Loucy (cell line): Measurements from ENCODE around the gene SUSD6.

Experiments used
- H2AFZ ChIP-seq: fragments of 200-600 bp; sonication (generic); 2 replicates; pipeline ENCODE4 v1.6.0; 2016; ENCODE audit warnings: antibody characterized with exemption, mild to moderate bottlenecking, low read length, moderate library complexity
- H3F3A ChIP-seq: fragments of 200-600 bp; 2 replicates; pipeline ENCODE4 v1.6.0; 2016; ENCODE audit warnings: antibody characterized with exemption, low read depth, mild to moderate bottlenecking
- H3K27me3 ChIP-seq: fragments of 200-600 bp; sonication (generic); 2 replicates; pipeline ENCODE4 v1.6.1; 2014; ENCODE audit warnings: low read length, mild to moderate bottlenecking; ENCODE audit not compliant: insufficient read depth, poor library complexity, severe bottlenecking
- H3K36me3 ChIP-seq: fragments of 200-600 bp; sonication (generic); 2 replicates; pipeline ENCODE4 v1.6.1; 2016; ENCODE audit warnings: low read length; ENCODE audit not compliant: insufficient read depth
- H3K4me1 ChIP-seq: fragments of 200-600 bp; sonication (generic); 2 replicates; pipeline ENCODE4 v1.5.1; 2014; ENCODE audit warnings: low read length, mild to moderate bottlenecking; ENCODE audit not compliant: insufficient read depth, poor library complexity, severe bottlenecking
- H3K4me2 ChIP-seq: fragments of 200-600 bp; sonication (generic); 2 replicates; pipeline ENCODE4 v1.6.0; 2014; ENCODE audit warnings: antibody characterized with exemption, low read length, low read depth, mild to moderate bottlenecking; ENCODE audit not compliant: poor library complexity, severe bottlenecking
- H3K4me3 ChIP-seq: fragments of 200-600 bp; sonication (generic); 2 replicates; pipeline ENCODE4 v1.5.1; 2014; ENCODE audit warnings: low read length, mild to moderate bottlenecking, mixed read lengths; ENCODE audit not compliant: poor library complexity, severe bottlenecking
- H3K79me2 ChIP-seq: fragments of 200-600 bp; sonication (generic); 2 replicates; pipeline ENCODE4 v1.6.1; 2014; ENCODE audit warnings: low read length; ENCODE audit not compliant: insufficient read depth
- H3K9ac ChIP-seq: fragments of 200-600 bp; sonication (generic); 2 replicates; pipeline ENCODE4 v1.6.0; 2014; ENCODE audit warnings: mild to moderate bottlenecking, low read depth, low read length, moderate library complexity; ENCODE audit not compliant: poor library complexity, severe bottlenecking
- H3K9me2 ChIP-seq: fragments of 200-600 bp; sonication (generic); replicated peaks from 2 replicates; pipeline ENCODE4 v1.6.1; 2016; ENCODE audit warnings: low read depth, low read length, mixed read lengths
- H3K9me3 ChIP-seq: fragments of 200-600 bp; sonication (generic); 2 replicates; pipeline ENCODE4 v1.6.1; 2014; ENCODE audit warnings: mild to moderate bottlenecking, antibody characterized with exemption, low read length, low read depth; ENCODE audit not compliant: insufficient read depth
- H4K20me1 ChIP-seq: fragments of 200-600 bp; sonication (generic); 2 replicates; pipeline ENCODE4 v1.6.0; 2014; ENCODE audit warnings: antibody characterized with exemption, low read length, mild to moderate bottlenecking; ENCODE audit not compliant: insufficient read depth, poor library complexity, severe bottlenecking
- CTCF ChIP-seq: fragments of 200-600 bp; sonication (generic); conservative IDR thresholded peaks from 2 replicates; pipeline ENCODE4 v1.5.1; 2014; ENCODE audit warnings: mild to moderate bottlenecking, antibody characterized with exemption, low read length
- EZH2phosphoT487 ChIP-seq: fragments of 200-600 bp; IDR thresholded peaks from 2 replicates; pipeline ENCODE4 v1.6.1; 2018; ENCODE audit warnings: antibody characterized with exemption, mild to moderate bottlenecking, moderate library complexity, borderline replicate concordance

Gene SUSD6

DNA sequence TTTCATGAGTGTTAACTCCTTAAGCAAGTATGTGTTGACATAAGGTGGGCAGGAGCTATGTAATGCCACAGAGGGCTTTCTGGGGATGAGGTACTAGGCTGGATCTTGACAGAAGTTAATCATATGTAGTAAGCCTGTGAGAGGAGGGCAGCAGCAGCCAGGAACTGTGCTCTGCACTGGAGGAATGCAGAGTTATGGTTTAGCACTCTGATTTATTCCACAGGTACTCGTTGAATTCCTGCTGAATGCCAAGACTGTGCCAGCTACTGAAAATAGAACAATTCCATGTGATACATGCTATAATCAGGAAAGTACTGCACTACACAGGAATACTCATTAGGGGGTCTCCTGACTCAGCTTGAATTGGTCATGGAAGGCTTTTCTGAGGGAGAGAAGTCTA lies 58.7 kb downstream of the SUSD6 start:
- no peak overlapping the region for H3K4me2 ChIP-seq
- H3K9me2 ChIP-seq, result no peaks in the 10 kb centered on the region
- H3K4me1 ChIP-seq, result peaks cover 36% of the 10 kb centered on the region
- no peak overlapping the region for H3K4me3 ChIP-seq
- no peaks in the 10 kb centered on the region for H3F3A ChIP-seq
- H3K36me3 ChIP-seq, result peaks cover 15% of the 10 kb centered on the region; the same call in 1 of the 2 replicates
- no peak overlapping the region for H2AFZ ChIP-seq
- H3K9ac ChIP-seq, result no peak overlapping the region
- H3K27me3 ChIP-seq, result no peaks in the 10 kb centered on the region
- H3K79me2 ChIP-seq, result peaks cover 97% of the 10 kb centered on the region
- no peaks in the 10 kb centered on the region for H3K9me3 ChIP-seq
- peaks cover 58% of the 10 kb centered on the region for H4K20me1 ChIP-seq
- TF ChIP-seq EZH2phosphoT487 (no peak), CTCF (no peak)

GRCh38 chr14:69671365-69672030 lies 60.1 kb downstream of the SUSD6 start:
- Histone ChIP-seq H3K9ac (no peak overlapping the region), H3K9me3 (no peaks in the 10 kb centered on the region), H3K4me3 (no peak overlapping the region), H2AFZ (no peak overlapping the region), H3K4me1 (peaks cover 35% of the 10 kb centered on the region), H3K27me3 (no peaks in the 10 kb centered on the region), H3K79me2 (peaks cover 97% of the 10 kb centered on the region), H3K36me3 (peaks cover 18% of the 10 kb centered on the region; the same call in 1 of the 2 replicates), H4K20me1 (peaks cover 48% of the 10 kb centered on the region), H3F3A (no peaks in the 10 kb centered on the region), H3K4me2 (no peak overlapping the region), H3K9me2 (no peaks in the 10 kb centered on the region)
- TF ChIP-seq EZH2phosphoT487, result no peak
- no peak for TF ChIP-seq CTCF

GRCh38 chr14:69672356-69672755 lies 61.0 kb downstream of the SUSD6 start:
- no peaks in the 10 kb centered on the region for H3F3A ChIP-seq
- peaks cover 43% of the 10 kb centered on the region for H4K20me1 ChIP-seq
- no peak overlapping the region for H3K4me2 ChIP-seq
- TF ChIP-seq CTCF, result no peak
- peaks cover 18% of the 10 kb centered on the region; the same call in 1 of the 2 replicates for H3K36me3 ChIP-seq
- peaks cover 99% of the 10 kb centered on the region for H3K79me2 ChIP-seq
- H3K27me3 ChIP-seq, result no peaks in the 10 kb centered on the region
- no peak overlapping the region for H3K9ac ChIP-seq
- no peaks in the 10 kb centered on the region for H3K9me2 ChIP-seq
- no peaks in the 10 kb centered on the region for H3K9me3 ChIP-seq
- H2AFZ ChIP-seq, result no peak overlapping the region
- peaks cover 29% of the 10 kb centered on the region for H3K4me1 ChIP-seq
- no peak overlapping the region for H3K4me3 ChIP-seq
